SH-SY5Y (cell line): ENCODE measurements around the gene MARS2.

Source experiments
- GATA2 ChIP-seq: IDR thresholded peaks from 2 replicates; pipeline ENCODE4 v1.6.1; 2011; ENCODE audit warnings: mild to moderate bottlenecking, low read depth, low read length
- GATA3 ChIP-seq: IDR thresholded peaks from 2 replicates; pipeline ENCODE4 v1.6.1; 2011; ENCODE audit warnings: low read depth, mild to moderate bottlenecking, low read length, moderate library complexity

DNA sequence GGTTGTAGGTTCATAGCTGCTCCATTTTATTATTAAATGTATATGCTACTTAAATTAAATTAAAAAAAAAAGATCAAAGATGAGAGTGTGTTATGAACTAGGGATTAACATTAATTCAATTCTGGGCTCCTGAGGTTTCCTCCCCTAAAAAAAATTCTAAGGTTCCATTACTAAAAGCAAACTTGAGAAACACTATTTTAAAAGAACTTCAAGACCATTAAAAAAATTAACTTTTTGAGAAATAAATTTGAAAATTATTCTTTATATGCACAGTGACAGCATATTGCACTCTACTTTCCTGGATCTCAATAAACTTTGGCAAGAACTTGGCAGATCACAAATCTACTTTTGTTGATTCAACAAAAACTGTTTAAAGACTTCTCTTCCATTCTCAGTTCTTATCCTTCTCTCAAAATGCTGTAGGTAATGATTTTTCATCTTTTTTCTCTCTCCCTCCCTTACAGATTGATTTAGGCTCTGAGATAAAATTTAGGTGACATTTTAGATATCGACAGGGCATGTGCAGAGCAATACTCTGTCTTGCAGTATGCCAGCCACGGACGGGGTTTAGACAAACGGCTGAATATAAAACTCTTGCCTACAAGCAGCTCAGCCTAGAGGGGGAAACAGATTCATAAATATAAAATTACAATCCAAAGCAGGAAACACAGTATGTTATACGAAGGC lies 592 bp upstream of the MARS2 start:
- TF ChIP-seq GATA2 (no peak), GATA3 (no peak)
